ENCODE results near the gene DNAI1. TPM values are rescaled to one million over a fixed set of nuclear protein-coding genes. Genes with fewer than 3 reads are reported as not detected.
A peak's percentile ranks its signal among the peaks of the same experiment; 100 is the strongest.

The DNAI1 gene
- total and polyA plus RNA-seq, 8 donors: 0.29 to 11.6 (median 4.8) TPM

DNA sequence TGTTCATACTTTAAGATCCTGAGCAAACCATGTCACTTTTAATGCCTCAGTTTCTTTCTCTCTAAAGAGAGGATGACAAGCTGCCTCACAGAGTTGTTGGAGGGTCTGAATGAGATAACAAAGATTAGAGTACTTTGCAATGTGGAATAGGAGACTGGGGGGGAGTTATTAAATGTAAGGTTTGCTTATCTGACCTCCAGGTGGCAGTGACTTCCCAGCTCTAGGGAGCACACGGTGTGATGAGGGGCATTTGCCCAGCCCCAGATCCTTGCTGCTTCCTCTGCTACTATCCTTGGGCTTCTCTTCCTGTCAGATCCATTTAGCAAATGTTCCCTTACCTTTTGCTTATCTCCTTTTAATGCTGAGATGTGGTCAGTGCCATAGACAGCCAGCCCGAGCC lies 33.4 kb downstream of the DNAI1 start:
- DNase-seq (no peak), ATAC-seq (no peak)
- Histone ChIP-seq H3K27ac (no peak overlapping the region), H3K36me3 (no peaks in the 10 kb centered on the region), H3K4me3 (no peak overlapping the region), H3K4me1 (no peaks in the 10 kb centered on the region), H3K27me3 (peaks cover 0 to 15% of the 10 kb centered on the region in 2 donors), H3K9me3 (no peaks in the 10 kb centered on the region)
- TF ChIP-seq, protein P1, sequence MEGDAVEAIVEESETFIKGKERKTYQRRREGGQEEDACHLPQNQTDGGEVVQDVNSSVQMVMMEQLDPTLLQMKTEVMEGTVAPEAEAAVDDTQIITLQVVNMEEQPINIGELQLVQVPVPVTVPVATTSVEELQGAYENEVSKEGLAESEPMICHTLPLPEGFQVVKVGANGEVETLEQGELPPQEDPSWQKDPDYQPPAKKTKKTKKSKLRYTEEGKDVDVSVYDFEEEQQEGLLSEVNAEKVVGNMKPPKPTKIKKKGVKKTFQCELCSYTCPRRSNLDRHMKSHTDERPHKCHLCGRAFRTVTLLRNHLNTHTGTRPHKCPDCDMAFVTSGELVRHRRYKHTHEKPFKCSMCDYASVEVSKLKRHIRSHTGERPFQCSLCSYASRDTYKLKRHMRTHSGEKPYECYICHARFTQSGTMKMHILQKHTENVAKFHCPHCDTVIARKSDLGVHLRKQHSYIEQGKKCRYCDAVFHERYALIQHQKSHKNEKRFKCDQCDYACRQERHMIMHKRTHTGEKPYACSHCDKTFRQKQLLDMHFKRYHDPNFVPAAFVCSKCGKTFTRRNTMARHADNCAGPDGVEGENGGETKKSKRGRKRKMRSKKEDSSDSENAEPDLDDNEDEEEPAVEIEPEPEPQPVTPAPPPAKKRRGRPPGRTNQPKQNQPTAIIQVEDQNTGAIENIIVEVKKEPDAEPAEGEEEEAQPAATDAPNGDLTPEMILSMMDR (IDR thresholded peaks at IDR 0.05): no peak
- intact Hi-C loops (cut with DNase I): loop anchor here in 1 of 2 donors (10.0 kb wide), 1 partner anchor 87 kb away; no protein-coding TSS in a partner anchor

DNA sequence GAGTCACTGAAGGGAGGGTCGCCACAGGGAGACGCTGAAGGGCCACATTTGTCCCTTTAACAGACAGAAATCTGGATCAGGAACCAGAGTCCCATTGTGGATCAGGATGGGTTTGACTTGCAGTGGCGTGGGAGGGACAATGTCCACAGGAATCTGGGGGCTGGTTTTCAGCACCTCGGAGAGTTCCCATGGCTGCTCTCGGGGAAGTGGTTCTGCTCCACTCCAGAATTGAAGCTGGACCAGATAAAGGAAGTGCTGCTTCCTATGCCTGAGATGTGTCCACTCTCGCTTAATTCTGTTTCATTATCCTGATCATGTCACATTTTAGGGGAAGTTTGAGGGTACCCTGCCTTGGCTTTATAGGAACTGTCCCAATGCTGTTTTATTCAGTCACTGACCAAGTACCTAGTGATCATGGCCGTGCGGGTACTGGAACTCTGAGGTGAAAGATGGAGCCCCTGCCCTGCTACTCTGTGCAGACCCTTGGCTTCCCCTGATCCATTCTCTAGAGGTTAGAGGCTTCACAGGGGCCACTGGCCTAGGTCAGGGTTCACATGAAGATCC lies 35.4 kb downstream of the DNAI1 start:
- H3K27ac ChIP-seq: no peak overlapping the region
- no peaks in the 10 kb centered on the region for H3K4me1 ChIP-seq
- TF ChIP-seq, protein P1 (IDR thresholded peaks at IDR 0.05): no peak
- ATAC-seq (peak; percentile 83), DNase-seq (peak in 2 of 4 donors; percentile 40 to 64)
- no peak overlapping the region for H3K4me3 ChIP-seq
- H3K36me3 ChIP-seq: no peaks in the 10 kb centered on the region
- H3K27me3 ChIP-seq: peaks cover 0 to 11% of the 10 kb centered on the region in 2 donors
- no peaks in the 10 kb centered on the region for H3K9me3 ChIP-seq
- intact Hi-C loops (cut with DNase I): loop anchor here in 1 of 2 donors (10.0 kb wide), 1 partner anchor 89 kb away; no protein-coding TSS in a partner anchor

DNA sequence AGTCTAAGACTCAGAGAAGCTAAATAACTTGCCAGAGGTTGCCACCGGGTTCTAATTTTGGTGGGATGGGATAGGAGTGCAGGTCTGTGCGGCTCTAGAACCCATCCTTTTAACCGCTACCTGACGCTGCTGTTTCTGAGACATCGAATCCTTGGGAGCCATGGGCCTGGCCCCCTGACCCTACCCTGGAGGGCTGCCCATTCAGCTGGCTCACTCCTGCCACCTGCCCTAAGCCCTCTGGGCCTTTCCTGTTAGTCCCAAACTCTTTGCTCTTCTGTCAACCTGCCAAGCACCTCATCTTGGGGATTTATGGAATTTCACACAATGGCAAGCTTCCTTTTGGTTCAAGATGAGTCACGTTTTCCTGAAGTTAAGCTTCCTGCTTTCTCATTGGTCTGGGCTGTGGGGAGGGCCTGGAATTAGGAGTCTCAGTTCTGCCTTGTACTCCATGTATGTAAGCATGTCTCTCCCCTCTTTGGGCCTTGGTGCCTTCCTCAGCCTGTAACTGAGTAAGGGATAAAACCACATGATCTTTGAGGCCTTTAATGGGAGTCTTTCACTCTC lies 37.6 kb downstream of the DNAI1 start:
- H3K4me1 ChIP-seq: no peaks in the 10 kb centered on the region
- intact Hi-C loops (cut with DNase I): loop anchor here in 1 of 2 donors (10.0 kb wide), 1 partner anchor 91 kb away; no protein-coding TSS in a partner anchor
- TF ChIP-seq, protein P1 (IDR thresholded peaks at IDR 0.05): no peak
- H3K4me3 ChIP-seq: no peak overlapping the region
- ATAC-seq (no peak), DNase-seq (no peak)
- H3K27ac ChIP-seq: no peak overlapping the region
- no peaks in the 10 kb centered on the region for H3K36me3 ChIP-seq
- H3K9me3 ChIP-seq: no peaks in the 10 kb centered on the region
- no peaks in the 10 kb centered on the region for H3K27me3 ChIP-seq

DNA sequence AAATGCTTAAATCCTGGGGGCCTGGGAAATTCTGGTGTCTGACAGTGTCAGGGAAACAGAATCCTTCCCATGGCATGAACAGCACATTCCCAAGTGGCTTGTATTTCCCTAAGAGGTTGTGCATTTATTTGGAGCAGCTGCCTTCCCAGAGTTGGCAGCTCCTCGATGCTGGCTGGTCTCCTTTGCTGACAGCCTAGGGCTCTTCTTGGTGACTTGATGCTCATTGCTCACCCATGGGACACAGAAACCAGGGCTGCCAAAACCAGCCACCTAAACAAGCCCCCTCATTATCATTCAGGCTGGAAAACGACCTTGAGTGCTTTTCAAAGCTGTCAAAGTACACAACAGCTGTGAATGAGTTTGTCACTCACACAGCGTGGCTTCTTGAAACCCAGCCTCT lies 39.9 kb downstream of the DNAI1 start:
- no peaks in the 10 kb centered on the region for H3K36me3 ChIP-seq
- no peaks in the 10 kb centered on the region for H3K9me3 ChIP-seq
- H3K4me1 ChIP-seq: peaks cover 6 to 12% of the 10 kb centered on the region in 2 donors
- no peaks in the 10 kb centered on the region for H3K27me3 ChIP-seq
- intact Hi-C loops (cut with DNase I): loop anchor here in 1 of 2 donors (10.0 kb wide), 1 partner anchor 94 kb away; no protein-coding TSS in a partner anchor
- ATAC-seq: no peak
- no peak overlapping the region for H3K4me3 ChIP-seq
- TF ChIP-seq, protein P1 (IDR thresholded peaks at IDR 0.05): no peak
- no peak for DNase-seq
- no peak overlapping the region for H3K27ac ChIP-seq

DNA sequence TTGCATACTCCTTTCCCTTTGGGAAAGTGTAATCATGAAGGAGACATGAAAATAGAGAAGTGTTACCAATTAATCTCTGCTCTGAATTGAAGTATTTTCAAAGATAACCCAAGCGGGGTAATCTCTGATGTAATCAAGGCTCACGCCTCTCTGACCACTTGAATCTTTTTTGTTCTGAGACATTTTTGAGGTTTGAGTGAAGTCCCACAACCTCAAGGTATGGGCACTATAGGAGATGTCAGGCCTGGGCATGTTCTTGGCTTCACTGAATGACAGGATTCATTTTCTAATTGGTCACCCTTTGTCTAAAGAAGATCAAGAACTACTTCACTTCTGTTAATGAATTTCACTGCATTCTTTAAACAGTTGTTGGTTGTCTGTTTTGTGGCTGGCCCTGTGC lies 40.5 kb downstream of the DNAI1 start:
- ATAC-seq: no peak
- intact Hi-C loops (cut with DNase I): loop anchor here in 1 of 2 donors (10.0 kb wide), 1 partner anchor 94 kb away; no protein-coding TSS in a partner anchor
- Histone ChIP-seq H3K9me3 (no peaks in the 10 kb centered on the region), H3K27ac (no peak overlapping the region), H3K4me3 (no peak overlapping the region), H3K4me1 (peaks cover 6 to 12% of the 10 kb centered on the region in 2 donors), H3K27me3 (no peaks in the 10 kb centered on the region), H3K36me3 (no peaks in the 10 kb centered on the region)
- DNase-seq: no peak
- TF ChIP-seq, protein P1 (IDR thresholded peaks at IDR 0.05): no peak
